Adrenal gland (tissue), 12 donors: ENCODE results near the gene ZNRF3. TPM values are rescaled to one million over a fixed set of nuclear protein-coding genes. Genes with fewer than 3 reads are reported as not detected.

ENCODE experiments used
- DNase-seq, 7 donors: peaks; one replicate each; pipeline ENCODE4 v3.0.0-alpha.2; 2019 to 2020
- H3K27ac ChIP-seq, 5 donors: fragments of 200-600 bp; sonication (generic) in 4 of 5; 1 replicate in 3 of 5; 2 replicates in 2 of 5; pipeline versions ENCODE4 v1.5.1 to v1.8.0; 2016 to 2020; ENCODE audit warnings: mild to moderate bottlenecking in 1 of 5
- H3K27me3 ChIP-seq: fragments of 200-600 bp; 2 replicates; pipeline ENCODE4 v1.8.0; 2021
- H3K36me3 ChIP-seq, 2 donors: fragments of 200-600 bp; replicated peaks in 1 of 2; 1 replicate in 1 of 2; 2 replicates in 1 of 2; pipeline versions ENCODE4 v1.5.1 to v1.8.0; 2018 to 2022
- H3K4me1 ChIP-seq, 2 donors: fragments of 200-600 bp; replicated peaks in 1 of 2; 1 replicate in 1 of 2; 2 replicates in 1 of 2; pipeline versions ENCODE4 v1.5.1 to v1.8.0; 2018 to 2021
- H3K4me3 ChIP-seq, 4 donors: fragments of 200-600 bp; sonication (generic) in 3 of 4; one replicate each; pipeline ENCODE4 v1.5.1; 2016 to 2018
- H3K9me3 ChIP-seq, 3 donors: fragments of 200-600 bp; sonication (generic) in 1 of 3; replicated peaks in 1 of 3; 1 replicate in 2 of 3; 2 replicates in 1 of 3; pipeline versions ENCODE4 v1.5.1 to v1.8.0; 2016 to 2021
- POLR2A ChIP-seq, 2 donors: fragments of 450-650 bp; IDR thresholded peaks; one replicate each; pipeline ENCODE4 v1.6.1; 2017; ENCODE audit warnings: antibody characterized with exemption in 2 of 2, mild to moderate bottlenecking in 2 of 2, moderate library complexity in 1 of 2
- WGBS, 4 donors: extraction: QIAGEN DNeasy Blood & Tissue Kit in 2 of 4; methylation state at CpG; one replicate each; pipeline versions ENCODE4 v1.1.5 to v1.1.7; 2013 to 2017; 5-methylcytosine and 5-hydroxymethylcytosine counted together
- intact Hi-C, 2 donors: fragments of 100-400 bp; cut with DNase I; formaldehyde crosslinking; loops; one replicate each; pipeline versions ENCODE4 v1.14.1 to v1.15.0; 2022 to 2023
- polyA plus RNA-seq, 3 donors: library from polyadenylated mRNA; stranded (reverse); fragments of 200-250 nt in 2 of 3; fragments of 350-450 nt in 1 of 3; fragmentation: Illumina TruSeq in 1 of 3; extraction: RNeasy Lipid Tissue Mini Kit (QIAGEN cat#74804) in 1 of 3; gene quantifications; one replicate each; pipeline ENCODE4 v1.2.3, GENCODE V29; 2013 to 2014
- total RNA-seq, 9 donors: library from RNA; depleted of rRNA in 4 of 9; stranded (reverse); fragments of >200 nt in 4 of 9; fragments of 120-200 nt in 1 of 9; fragmentation: NEBNext Ultra II Directional in 1 of 9; extraction: Animal tissue kit (Norgen Biotek cat#: 25700) in 1 of 9; gene quantifications; one replicate each; pipeline versions ENCODE4 v1.1.0 to v1.2.4, GENCODE V29; 2013 to 2023
- TF ChIP-seq, protein P1 (sequence below), 6 experiments: fragments of 450-650 bp in 4 of 6; fragments of 200-600 bp in 2 of 6; sonication (generic) in 1 of 6; IDR thresholded peaks; 1 replicate in 5 of 6; 2 replicates in 1 of 6; pipeline versions ENCODE4 v1.5.1 to v1.8.0; 2016 to 2021; ENCODE audit warnings: antibody characterized with exemption in 6 of 6, mild to moderate bottlenecking in 2 of 6, moderate library complexity in 1 of 6
- donor health status: healthy with polysubstance abuse.
- donor health status: Bipolar disorder and iron deficiency.
- donor health status: DM: yes; HTN: yes; CAD: no.
- donor health status: DM: no; HTN: no; CAD: no.
- donor health status: DM: no; HTN: no; CAD: no.
- donor health status: DM: yes; HTN: yes; CAD: no.

Gene ZNRF3
- total and polyA plus RNA-seq, 12 donors = 3.1 to 40.9 (median 17.0) TPM

DNA sequence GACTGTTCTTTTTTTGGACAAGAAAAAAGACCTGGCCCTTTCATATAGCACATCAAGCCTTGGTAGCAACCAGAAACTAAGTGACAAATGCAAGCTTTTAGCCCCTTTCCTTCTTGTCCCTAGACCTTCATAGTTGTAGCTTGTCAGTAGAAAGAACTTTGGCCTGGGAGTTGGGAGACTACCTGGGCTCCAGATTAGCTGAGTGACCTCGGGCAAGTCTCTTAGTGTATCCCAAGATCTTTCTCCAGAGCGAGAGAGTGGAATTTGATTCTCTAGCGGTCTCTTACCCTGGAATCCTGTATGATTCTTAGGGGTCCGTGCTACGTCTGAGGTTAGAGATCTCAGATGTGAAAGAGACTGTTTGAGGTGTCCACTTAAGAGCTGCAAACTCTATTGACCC lies 59.0 kb downstream of the ZNRF3 start:
- H3K4me3 ChIP-seq = no peak overlapping the region
- H3K27ac ChIP-seq = no peak overlapping the region
- peaks cover 0 to 8% (median 0%) of the 10 kb centered on the region in 3 donors for H3K9me3 ChIP-seq
- intact Hi-C loops = no loop called here
- no peaks in the 10 kb centered on the region for H3K27me3 ChIP-seq
- peaks cover 10 to 21% of the 10 kb centered on the region in 2 donors for H3K4me1 ChIP-seq
- H3K36me3 ChIP-seq = no peaks in the 10 kb centered on the region
- DNase-seq = no peak
- TF ChIP-seq POLR2A (IDR thresholded peaks at IDR 0.05) = no peak
- TF ChIP-seq, protein P1, sequence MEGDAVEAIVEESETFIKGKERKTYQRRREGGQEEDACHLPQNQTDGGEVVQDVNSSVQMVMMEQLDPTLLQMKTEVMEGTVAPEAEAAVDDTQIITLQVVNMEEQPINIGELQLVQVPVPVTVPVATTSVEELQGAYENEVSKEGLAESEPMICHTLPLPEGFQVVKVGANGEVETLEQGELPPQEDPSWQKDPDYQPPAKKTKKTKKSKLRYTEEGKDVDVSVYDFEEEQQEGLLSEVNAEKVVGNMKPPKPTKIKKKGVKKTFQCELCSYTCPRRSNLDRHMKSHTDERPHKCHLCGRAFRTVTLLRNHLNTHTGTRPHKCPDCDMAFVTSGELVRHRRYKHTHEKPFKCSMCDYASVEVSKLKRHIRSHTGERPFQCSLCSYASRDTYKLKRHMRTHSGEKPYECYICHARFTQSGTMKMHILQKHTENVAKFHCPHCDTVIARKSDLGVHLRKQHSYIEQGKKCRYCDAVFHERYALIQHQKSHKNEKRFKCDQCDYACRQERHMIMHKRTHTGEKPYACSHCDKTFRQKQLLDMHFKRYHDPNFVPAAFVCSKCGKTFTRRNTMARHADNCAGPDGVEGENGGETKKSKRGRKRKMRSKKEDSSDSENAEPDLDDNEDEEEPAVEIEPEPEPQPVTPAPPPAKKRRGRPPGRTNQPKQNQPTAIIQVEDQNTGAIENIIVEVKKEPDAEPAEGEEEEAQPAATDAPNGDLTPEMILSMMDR (IDR thresholded peaks at IDR 0.05) = no peak
- 91 to 96% (median 95%) methylated on average over 5 of the region's 5 CpGs for WGBS, 4 donors

- TF ChIP-seq POLR2A (IDR thresholded peaks at IDR 0.05) = no peak
- TF ChIP-seq, protein P1 (IDR thresholded peaks at IDR 0.05) = no peak
- intact Hi-C loops = no loop called here
- H3K4me3 ChIP-seq = no peak overlapping the region
- no peaks in the 10 kb centered on the region for H3K27me3 ChIP-seq
- 58 to 65% (median 60%) methylated on average over 7 of the region's 7 CpGs for WGBS, 4 donors
- H3K4me1 ChIP-seq = peaks cover 10 to 21% of the 10 kb centered on the region in 2 donors
- no peaks in the 10 kb centered on the region for H3K36me3 ChIP-seq
- no peak for DNase-seq
- H3K9me3 ChIP-seq = peaks cover 0 to 8% (median 0%) of the 10 kb centered on the region in 3 donors
- H3K27ac ChIP-seq = no peak overlapping the region
Observed at GRCh38 chr22:28942801-28943500, 59.6 kb downstream of the ZNRF3 start.

GRCh38 chr22:28943501-28943879 lies 60.1 kb downstream of the ZNRF3 start:
- peak in 3 of 7 donors; percentile 23 to 56 (median 47) for DNase-seq
- Histone ChIP-seq H3K9me3 (peaks cover 0 to 8% (median 0%) of the 10 kb centered on the region in 3 donors), H3K27ac (no peak overlapping the region), H3K36me3 (no peaks in the 10 kb centered on the region), H3K27me3 (no peaks in the 10 kb centered on the region), H3K4me3 (no peak overlapping the region), H3K4me1 (peaks cover 10 to 21% of the 10 kb centered on the region in 2 donors)
- no peak for TF ChIP-seq POLR2A (IDR thresholded peaks at IDR 0.05)
- TF ChIP-seq, protein P1 (IDR thresholded peaks at IDR 0.05) = no peak
- intact Hi-C loops = no loop called here
- WGBS, 4 donors = 62 to 79% (median 70%) methylated on average over 2 of the region's 2 CpGs

GRCh38 chr22:28947125-28947524 lies 63.8 kb downstream of the ZNRF3 start:
- Histone ChIP-seq H3K4me1 (peaks cover 4 to 29% of the 10 kb centered on the region in 2 donors), H3K9me3 (peaks cover 0 to 8% (median 0%) of the 10 kb centered on the region in 3 donors), H3K27me3 (no peaks in the 10 kb centered on the region), H3K4me3 (no peak overlapping the region), H3K27ac (no peak overlapping the region), H3K36me3 (no peaks in the 10 kb centered on the region)
- TF ChIP-seq POLR2A (IDR thresholded peaks at IDR 0.05) = no peak
- TF ChIP-seq, protein P1 (IDR thresholded peaks at IDR 0.05) = no peak
- intact Hi-C loops = no loop called here
- DNase-seq = no peak
- WGBS, 4 donors = 90 to 100% (median 98%) methylated on average over 1 of the region's 1 CpG
